UCSD-AML1 (cell line): Measurements from ENCODE around the gene BCO2.
"Not testable (repeated sequence)": the region's sequence is repeated elsewhere in the genome, so short reads cannot be mapped to it uniquely, and the experiment has no call there.

Experiments
- DNase-seq: peaks from one replicate; lab custom pipeline; 2025; ENCODE audit not compliant: unreplicated experiment; lab: John Stamatoyannopoulos, UW

The BCO2 gene

GRCh38 chr11:112174789-112175598 lies at the start of gene BCO2:
Gene BCO2 (plus strand): TSS chr11:112175512. CDS start chr11:112175602, 90 bp downstream.
- peak; percentile 33 for DNase-seq

- no peak for DNase-seq
These were observed 48.3 kb upstream of the BCO2 start for GRCh38 chr11:112127056-112127455.

DNA sequence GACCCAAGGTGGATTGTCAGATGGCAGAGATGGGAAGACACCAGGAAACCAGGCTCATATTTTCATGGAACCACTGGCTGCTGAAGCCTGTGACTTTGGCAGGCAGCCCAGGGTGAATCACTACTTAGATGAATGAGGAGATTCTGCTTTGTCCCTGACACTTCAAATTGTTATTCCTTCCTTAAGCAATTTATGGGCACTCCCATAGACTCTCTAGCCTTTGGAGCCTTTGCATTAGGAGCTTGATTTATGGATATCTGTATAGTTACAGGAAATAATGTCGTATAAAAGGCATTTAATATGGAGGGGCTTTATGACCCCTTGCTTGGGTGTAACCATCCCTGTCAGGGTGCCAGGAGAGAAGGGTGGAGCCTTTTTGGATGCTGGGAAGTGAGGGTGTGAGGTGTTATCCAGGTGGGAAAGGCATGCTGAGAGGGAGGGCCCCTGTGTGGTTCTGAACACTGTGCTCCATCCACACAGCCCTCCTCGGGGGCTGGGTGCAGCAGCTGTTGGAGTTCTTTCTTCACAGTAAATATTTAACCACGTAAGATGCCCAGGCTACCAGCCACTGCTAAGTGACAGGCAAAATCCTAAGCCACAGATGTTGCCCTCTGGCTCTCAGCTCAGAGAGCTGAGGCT lies 46.7 kb upstream of the BCO2 start:
- DNase-seq = no peak

- DNase-seq = no peak
These were observed 45.7 kb upstream of the BCO2 start for GRCh38 chr11:112129656-112130055.

- peak; percentile 23 for DNase-seq
These were observed 42.6 kb upstream of the BCO2 start for GRCh38 chr11:112132737-112133136.

GRCh38 chr11:112134473-112134872 lies 40.8 kb upstream of the BCO2 start:
- no peak for DNase-seq

- no peak for DNase-seq
These were observed 31.7 kb upstream of the BCO2 start for GRCh38 chr11:112143597-112143996.

DNA sequence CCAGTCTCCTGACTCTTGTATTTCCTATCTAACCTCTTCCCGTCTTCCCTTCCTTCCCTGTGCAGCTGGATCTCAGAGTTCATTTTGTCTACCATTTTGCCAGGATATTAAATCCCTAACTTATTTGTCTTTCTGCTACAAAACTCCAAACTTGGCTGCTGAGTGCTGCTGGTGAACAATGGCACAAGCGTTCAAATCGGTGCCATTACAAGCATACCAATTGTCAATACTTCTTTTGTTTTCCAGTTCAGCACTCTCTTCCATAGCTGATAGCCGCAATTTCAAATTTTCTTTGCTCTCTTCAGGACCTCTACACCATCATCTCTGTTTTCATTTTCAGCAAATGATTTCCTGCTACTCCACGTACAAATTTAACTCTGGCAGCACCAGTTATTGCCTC lies 24.8 kb upstream of the BCO2 start:
- DNase-seq = no peak

DNA sequence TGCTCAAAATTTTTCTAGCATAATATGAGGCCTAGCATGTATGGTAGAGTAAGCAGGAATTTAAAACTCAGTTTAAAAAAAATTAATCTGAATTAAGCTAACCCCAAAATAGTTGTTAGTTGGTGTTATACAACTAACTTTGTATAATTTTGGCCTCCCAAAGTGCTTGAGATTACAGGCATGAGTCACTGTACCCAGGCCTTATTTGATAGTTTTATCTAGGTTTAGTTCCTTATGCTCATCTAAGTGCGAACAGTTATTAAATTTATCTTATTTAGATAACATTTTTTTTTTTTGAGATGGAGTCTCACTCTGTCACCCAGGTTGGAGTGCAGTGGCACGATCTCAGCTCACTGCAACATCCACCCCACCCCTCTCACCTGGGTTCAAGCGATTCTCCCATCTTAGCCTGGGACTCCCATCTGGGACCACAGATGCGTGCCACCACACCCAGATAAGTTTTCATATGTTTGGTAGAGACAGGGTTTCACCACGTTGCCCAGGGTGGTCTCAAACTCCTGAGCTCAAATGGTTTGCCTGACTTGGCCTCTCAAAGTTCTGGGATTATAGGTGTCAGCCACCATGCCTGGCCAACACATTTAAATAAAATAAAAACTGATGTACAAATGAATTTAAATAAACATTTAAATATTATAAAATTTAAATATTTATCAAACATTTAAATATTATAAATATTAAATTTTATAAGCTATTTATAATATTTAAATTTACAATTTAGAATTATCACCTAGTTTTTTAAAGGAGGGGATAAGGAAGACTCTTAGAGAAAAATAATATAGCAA lies 19.0 kb upstream of the BCO2 start:
- no peak for DNase-seq

DNA sequence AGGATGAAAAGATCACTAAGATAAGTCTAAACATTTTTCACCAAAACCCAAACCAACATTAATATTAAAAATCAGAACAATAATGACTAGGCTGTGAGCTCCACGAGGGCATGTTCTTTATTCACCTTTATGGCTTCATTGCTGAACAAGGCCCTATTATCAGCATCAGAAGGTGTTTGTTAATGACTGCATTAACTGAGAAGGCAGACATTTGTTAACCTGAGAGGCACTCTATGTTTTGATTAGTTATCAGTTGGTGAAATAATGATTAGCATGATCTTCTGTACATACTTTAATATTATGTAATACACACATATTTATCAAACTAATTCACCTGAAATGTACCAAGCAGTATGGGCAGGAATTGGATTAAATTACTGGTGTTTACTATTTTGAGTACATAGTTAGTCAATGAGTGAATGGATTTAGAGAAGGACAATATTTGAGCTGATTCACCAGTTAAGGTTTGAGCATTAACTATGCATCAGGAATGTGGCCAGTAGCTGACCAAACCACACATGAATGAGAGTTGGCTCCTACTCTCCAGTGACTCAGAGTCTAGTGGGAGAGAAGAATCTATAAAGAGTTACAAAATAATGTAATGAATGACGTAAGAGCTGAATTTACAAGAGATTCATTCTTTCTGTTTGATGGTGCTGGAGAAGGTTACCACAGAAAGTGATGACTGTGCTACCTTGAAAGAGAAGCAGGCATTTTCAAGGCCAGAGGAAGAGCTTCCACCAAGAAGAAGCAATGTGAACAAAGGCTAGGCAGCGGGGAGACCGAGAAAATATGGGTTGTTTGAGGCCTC lies 18.2 kb upstream of the BCO2 start:
- no peak for DNase-seq

DNA sequence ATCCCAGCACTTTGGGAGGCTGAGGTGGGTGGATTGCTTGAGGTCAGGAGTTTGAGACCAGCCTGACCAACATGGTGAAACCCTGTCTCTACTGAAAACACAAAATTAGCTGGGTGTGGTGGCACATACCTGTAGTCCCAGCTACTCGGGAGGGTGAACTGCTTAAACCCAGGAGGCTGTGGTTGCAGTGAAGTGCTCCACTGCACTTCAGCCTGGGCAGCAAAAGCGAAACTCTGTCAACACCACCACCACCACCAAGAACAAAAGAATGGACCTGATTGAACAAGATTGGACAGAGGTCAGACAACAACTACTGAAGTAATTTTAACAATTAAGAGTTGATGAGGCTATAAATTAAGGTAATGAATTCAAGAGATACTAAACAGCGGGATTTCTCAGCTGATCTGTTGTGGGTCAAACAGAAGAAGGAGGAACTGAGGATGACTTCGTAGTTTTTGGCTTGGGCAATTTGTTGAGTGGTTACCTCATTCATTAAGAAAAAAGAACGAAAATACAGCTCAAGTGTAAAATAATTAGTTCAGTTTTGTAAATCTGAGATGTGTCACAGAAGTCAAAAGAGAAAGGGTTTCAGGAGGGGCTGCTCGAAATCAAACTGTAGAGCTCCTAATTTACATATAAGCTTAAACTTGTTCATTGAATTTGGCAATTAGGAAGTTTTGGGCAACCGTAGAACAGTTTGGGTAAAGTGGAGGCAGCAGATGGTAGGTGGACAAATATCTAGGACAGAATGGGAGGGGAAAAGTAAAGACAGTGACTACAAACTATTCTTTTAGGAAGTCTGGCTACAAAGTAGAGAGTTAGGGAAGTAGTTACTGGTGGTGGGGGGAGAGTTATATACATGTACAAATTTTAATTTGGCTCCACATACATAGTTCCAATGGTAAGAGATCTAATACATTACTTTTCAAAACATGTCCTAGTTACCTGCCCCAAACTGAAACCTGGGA lies 15.9 kb upstream of the BCO2 start:
- DNase-seq = no peak

- DNase-seq = no peak
These were observed 15.0 kb upstream of the BCO2 start for GRCh38 chr11:112160091-112160848.

- DNase-seq = no peak
These were observed 14.3 kb upstream of the BCO2 start for GRCh38 chr11:112161012-112161411.

GRCh38 chr11:112162200-112162599 lies 13.1 kb upstream of the BCO2 start:
- DNase-seq = not testable (repeated sequence)

GRCh38 chr11:112162761-112163546 lies 12.4 kb upstream of the BCO2 start:
- no peak for DNase-seq

DNA sequence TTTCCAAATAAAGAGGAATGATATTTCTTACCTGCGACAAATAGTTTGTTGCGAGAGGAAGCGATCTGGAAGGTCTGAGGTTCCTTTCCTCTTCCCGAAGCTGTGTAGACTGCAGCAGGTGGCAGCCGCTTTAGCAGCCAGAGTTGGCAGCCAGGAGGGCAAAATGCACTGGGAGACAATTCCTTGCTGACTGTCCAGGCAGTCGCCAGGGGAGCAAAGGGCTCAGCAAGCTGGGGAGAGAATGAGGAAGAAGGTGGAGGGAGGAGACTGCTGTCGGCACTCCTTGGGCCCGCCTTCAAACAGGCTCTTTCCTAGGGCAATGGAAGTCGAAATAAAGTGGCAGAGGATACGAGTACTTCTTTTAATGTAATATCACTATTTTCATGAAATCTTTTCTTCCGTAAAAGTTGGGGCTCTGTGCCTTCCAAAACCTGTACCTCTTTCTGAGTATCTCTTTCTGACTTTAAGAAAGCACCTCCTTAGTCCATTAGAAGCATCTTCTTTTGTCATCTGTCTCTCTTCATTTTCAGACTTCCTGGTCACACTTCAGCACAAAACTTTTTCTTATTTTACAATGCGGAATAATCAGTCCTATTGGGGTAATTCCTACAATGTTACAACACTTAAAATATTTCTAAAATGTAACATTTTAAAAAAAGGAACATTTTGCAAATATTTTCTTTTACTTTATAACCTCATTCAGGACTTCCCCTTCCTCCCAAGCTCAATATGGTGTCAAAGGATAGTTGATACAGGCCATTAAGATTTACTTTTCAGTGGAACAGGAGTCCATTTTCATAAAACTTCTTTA lies 11.2 kb upstream of the BCO2 start, which contains the start of gene IL18:
Gene IL18, minus strand, starts transcription at position 220 of the 811 bp plus-strand sequence. CDS start 9,041 bp downstream, outside the sequence.
- peak; percentile 71 for DNase-seq

DNA sequence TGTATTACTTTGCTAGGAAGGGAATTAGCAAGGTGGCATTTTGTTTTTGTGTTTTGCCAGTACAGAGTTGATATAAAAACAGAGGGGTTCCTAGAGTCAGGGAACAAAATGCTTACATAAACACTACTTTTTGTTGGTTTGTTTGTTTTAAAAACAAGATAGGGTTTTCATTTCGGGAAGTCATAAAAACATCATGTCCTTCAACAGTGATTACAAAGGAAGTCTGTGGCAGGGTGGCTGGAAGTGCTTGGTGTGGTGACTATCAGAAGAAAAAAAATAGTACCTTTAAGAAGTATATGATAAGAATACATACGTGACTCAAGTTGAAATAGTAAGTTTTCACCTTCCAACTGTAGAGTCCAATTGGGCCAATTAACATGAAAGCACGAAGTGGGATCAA lies 10.3 kb upstream of the BCO2 start:
- no peak for DNase-seq
